ENCODE data around the gene CCNC.

CCNC gene

GRCh38 chr6:99568103-99568933, at the start of gene CCNC:
CCNC (minus strand) TSS chr6:99568660; CDS start chr6:99568527, 133 bp downstream.
- peak; percentile 73 to 78 for DNase-seq (ENCODE audit: low read depth in 2 of 2)

GRCh38 chr6:99617131-99617530, 48.7 kb upstream of the CCNC start:
- DNase-seq (ENCODE audit: low read depth in 2 of 2), result no peak

GRCh38 chr6:99614430-99615186, 46.1 kb upstream of the CCNC start:
- no peak for DNase-seq (ENCODE audit: low read depth in 2 of 2)

- DNase-seq (ENCODE audit: low read depth in 2 of 2), result no peak
Observed at GRCh38 chr6:99613705-99614429, 45.4 kb upstream of the CCNC start.

- no peak for DNase-seq (ENCODE audit: low read depth in 2 of 2)
Observed at GRCh38 chr6:99613409-99613704, 44.9 kb upstream of the CCNC start.

GRCh38 chr6:99612551-99613408, 44.3 kb upstream of the CCNC start:
- DNase-seq (ENCODE audit: low read depth in 2 of 2), result no peak

- no peak for DNase-seq (ENCODE audit: low read depth in 2 of 2)
Observed at GRCh38 chr6:99611148-99611547, 42.7 kb upstream of the CCNC start.

GRCh38 chr6:99609905-99610489, 41.5 kb upstream of the CCNC start:
- DNase-seq (ENCODE audit: low read depth in 2 of 2), result no peak

GRCh38 chr6:99608886-99609482, 40.5 kb upstream of the CCNC start:
- DNase-seq (ENCODE audit: low read depth in 2 of 2), result no peak

GRCh38 chr6:99608059-99608885, 39.8 kb upstream of the CCNC start:
- no peak for DNase-seq (ENCODE audit: low read depth in 2 of 2)

- DNase-seq (ENCODE audit: low read depth in 2 of 2), result no peak
Observed at GRCh38 chr6:99607416-99608036, 39.1 kb upstream of the CCNC start.

GRCh38 chr6:99606656-99607415, 38.4 kb upstream of the CCNC start, which contains the start of gene PRDM13:
PRDM13 (plus strand) TSS chr6:99606833; CDS start chr6:99607035, 202 bp downstream.
- DNase-seq (ENCODE audit: low read depth in 2 of 2), result no peak

- DNase-seq (ENCODE audit: low read depth in 2 of 2), result no peak
Observed at GRCh38 chr6:99605911-99606655, 37.6 kb upstream of the CCNC start.

GRCh38 chr6:99605074-99605734, 36.7 kb upstream of the CCNC start:
- DNase-seq (ENCODE audit: low read depth in 2 of 2), result no peak

- no peak for DNase-seq (ENCODE audit: low read depth in 2 of 2)
Observed at GRCh38 chr6:99604166-99605073, 36.0 kb upstream of the CCNC start.

Measured in stimulated activated CD4-positive, alpha-beta T cell treated with anti-CD3 and anti-CD28 coated beads, Interleukin-1b, Interleukin-23, amount 100 ng/mL, for 1 hour (primary cell).